GM12872 (cell line): ENCODE measurements around the gene ZNF143.

Source experiments
- CTCF ChIP-seq: IDR thresholded peaks from 3 replicates; pipeline ENCODE4 v1.5.1; 2011; ENCODE audit warnings: low read depth, mild to moderate bottlenecking, low read length, moderate library complexity; ENCODE audit not compliant: insufficient read depth

The ZNF143 gene

GRCh38 chr11:9527481-9528135 lies 66.8 kb downstream of the ZNF143 start:
- TF ChIP-seq CTCF, result no peak

GRCh38 chr11:9528136-9528501 lies 67.3 kb downstream of the ZNF143 start:
- TF ChIP-seq CTCF, result no peak

DNA sequence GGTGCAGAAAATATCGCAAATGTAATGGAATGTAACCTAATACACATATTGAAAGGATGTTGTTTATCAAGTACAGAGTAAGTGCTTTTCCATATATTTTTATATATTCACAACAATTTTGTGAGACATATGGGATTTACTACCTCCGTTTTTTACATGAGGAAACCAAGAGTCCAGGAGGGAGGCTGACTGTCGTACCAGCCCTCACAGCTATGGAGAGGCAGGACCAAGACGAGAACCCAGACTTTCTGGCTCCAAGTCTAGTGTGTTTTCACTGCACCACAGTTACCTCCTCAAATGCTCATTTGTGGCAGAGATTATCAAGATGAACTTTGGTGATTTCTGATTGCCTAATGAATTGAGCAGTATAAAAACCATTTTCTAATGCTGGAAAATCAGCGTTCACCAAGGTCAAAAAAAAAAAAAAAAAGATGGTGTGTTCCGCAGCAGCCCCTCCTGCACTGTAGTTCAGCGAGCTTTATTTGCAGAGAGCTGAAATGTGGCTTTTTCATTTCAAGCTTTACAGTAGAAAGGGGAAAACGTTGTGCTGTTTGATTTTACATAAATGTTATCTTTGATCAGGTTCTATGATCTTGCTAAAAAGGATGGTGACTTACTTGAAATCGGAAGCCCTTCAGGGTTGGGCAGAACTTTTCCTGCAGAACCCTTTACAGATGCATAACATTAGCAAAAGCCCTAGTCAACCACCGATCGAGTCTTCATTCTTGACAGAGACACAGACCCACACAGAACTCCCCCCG lies 67.9 kb downstream of the ZNF143 start:
- TF ChIP-seq CTCF, result no peak

DNA sequence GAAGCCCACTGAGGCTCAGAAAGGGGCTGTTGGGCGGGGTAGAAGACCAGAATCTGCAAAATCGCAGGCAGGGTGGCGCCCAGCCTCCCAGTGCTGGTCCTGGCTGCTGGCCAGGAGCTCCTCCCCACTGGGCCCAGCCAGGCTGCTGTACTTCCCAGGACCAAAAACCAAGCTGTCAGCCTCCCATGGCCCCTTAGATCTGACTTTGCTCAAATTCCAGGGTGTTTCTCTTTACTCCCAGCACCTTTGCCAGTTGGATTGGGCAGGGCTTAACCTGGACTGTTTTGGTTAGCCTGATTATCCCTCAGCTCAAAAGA lies 68.5 kb downstream of the ZNF143 start:
- no peak for TF ChIP-seq CTCF

DNA sequence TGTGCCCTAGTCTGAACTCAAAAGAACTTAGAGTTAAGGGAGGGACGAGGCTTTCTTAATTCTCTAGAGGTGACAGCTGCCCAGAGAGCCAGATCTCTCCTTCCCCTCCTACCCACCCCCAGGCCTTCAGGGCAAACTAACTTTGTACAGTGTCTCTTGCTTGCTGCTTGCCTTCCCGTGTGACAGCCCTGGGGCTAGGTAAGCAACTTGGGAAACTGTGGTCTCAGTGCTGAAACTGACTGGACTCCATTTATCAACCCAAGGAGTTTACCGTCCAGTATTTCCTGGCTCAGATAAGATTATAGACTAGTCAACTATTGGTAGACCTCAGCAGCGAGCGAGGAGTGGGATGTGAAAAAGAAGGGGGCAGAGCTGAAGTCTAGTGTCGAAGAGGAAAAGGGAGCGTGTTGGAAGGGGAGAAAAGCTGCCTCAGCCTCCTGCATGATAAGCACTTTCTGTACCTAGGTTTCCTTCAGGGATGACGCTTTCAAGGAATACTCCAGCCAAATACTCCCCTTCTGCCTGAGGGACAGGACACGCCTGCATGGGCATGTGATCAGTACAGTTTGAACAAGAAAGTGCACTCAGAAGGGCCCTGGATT lies 69.3 kb downstream of the ZNF143 start:
- TF ChIP-seq CTCF, result no peak

- no peak for TF ChIP-seq CTCF
Measured at GRCh38 chr11:9530901-9531625, 70.3 kb downstream of the ZNF143 start.

DNA sequence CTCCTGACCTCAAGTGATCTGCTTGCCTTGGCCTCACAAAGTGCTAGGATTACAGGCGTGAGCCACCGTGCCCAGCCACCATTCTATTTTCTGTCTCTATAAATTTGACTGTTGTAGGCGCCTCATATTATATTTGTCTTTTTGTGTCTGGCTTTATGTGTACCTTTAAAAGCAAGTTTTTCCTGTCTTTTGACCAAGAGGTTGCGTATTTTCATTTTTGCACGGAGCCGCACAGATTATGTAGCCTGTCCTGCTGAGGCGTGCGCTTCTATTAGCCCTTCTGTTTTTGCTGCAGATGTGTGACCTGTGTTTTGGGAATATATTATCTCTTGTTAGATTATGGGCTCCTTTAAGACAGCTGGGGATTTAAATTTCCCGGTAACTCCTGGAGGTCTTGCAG lies 72.2 kb downstream of the ZNF143 start:
- TF ChIP-seq CTCF, result no peak
